ENCODE data around the gene RFX7.

Gene RFX7

GRCh38 chr15:56244038-56244810, 545 bp upstream of the RFX7 start:
- FAIRE-seq = no peak

GRCh38 chr15:56242576-56243162, 1.0 kb downstream of the RFX7 start:
- no peak for FAIRE-seq

GRCh38 chr15:56241374-56242105, 2.1 kb downstream of the RFX7 start:
- FAIRE-seq = no peak

GRCh38 chr15:56240390-56240789, 3.3 kb downstream of the RFX7 start:
- FAIRE-seq = peak; percentile 24

GRCh38 chr15:56236197-56236596, 7.5 kb downstream of the RFX7 start:
- FAIRE-seq = no peak

- FAIRE-seq = no peak
Measured at GRCh38 chr15:56234804-56235203, 8.9 kb downstream of the RFX7 start.

- FAIRE-seq = no peak
Measured at GRCh38 chr15:56233549-56233948, 10.1 kb downstream of the RFX7 start.

GRCh38 chr15:56232058-56232457, 11.6 kb downstream of the RFX7 start:
- no peak for FAIRE-seq

GRCh38 chr15:56228854-56229253, 14.8 kb downstream of the RFX7 start:
- no peak for FAIRE-seq

- no peak for FAIRE-seq
Measured at GRCh38 chr15:56228352-56228751, 15.3 kb downstream of the RFX7 start.

- FAIRE-seq = no peak
Measured at GRCh38 chr15:56227780-56228179, 15.9 kb downstream of the RFX7 start.

GRCh38 chr15:56227306-56227705, 16.4 kb downstream of the RFX7 start:
- FAIRE-seq = no peak

GRCh38 chr15:56225520-56225919, 18.2 kb downstream of the RFX7 start:
- FAIRE-seq = no peak

- FAIRE-seq = no peak
Measured at GRCh38 chr15:56222302-56222701, 21.4 kb downstream of the RFX7 start.

- FAIRE-seq = no peak
Measured at GRCh38 chr15:56217341-56217740, 26.3 kb downstream of the RFX7 start.

- no peak for FAIRE-seq
Measured at GRCh38 chr15:56215769-56216168, 27.9 kb downstream of the RFX7 start.

- no peak for FAIRE-seq
Measured at GRCh38 chr15:56211960-56212550, 31.6 kb downstream of the RFX7 start.

- no peak for FAIRE-seq
Measured at GRCh38 chr15:56211064-56211463, 32.6 kb downstream of the RFX7 start.

- FAIRE-seq = no peak
Measured at GRCh38 chr15:56208641-56209155, 35.0 kb downstream of the RFX7 start.

GRCh38 chr15:56208185-56208584, 35.5 kb downstream of the RFX7 start:
- FAIRE-seq = no peak

GRCh38 chr15:56207711-56208110, 36.0 kb downstream of the RFX7 start:
- FAIRE-seq = no peak

- no peak for FAIRE-seq
Measured at GRCh38 chr15:56207092-56207491, 36.6 kb downstream of the RFX7 start.

Measured in colon (tissue), 2 donors.